ENCODE results near the gene CDC25C.
"Not testable (repeated sequence)": the region's sequence is repeated elsewhere in the genome, so short reads cannot be mapped to it uniquely, and the experiment has no call there.

CDC25C gene

GRCh38 chr5:138275379-138275782 lies 56.2 kb downstream of the CDC25C start:
- peak; percentile 40 for DNase-seq

- peak; percentile 56 for DNase-seq
Measured at GRCh38 chr5:138274189-138274853, 57.3 kb downstream of the CDC25C start, which contains the start of gene GFRA3. GFRA3 (minus strand) TSS chr5:138274621; CDS start chr5:138274424, 197 bp downstream.

- DNase-seq, result no peak
Measured at GRCh38 chr5:138273834-138274188, 57.8 kb downstream of the CDC25C start.

GRCh38 chr5:138272681-138273080 lies 58.9 kb downstream of the CDC25C start:
- DNase-seq, result no peak

- DNase-seq, result peak; percentile 25
Measured at GRCh38 chr5:138271281-138271680, 60.3 kb downstream of the CDC25C start.

GRCh38 chr5:138264183-138264582 lies 67.4 kb downstream of the CDC25C start:
- DNase-seq, result no peak

- no peak for DNase-seq
Measured at GRCh38 chr5:138263581-138263980, 68.0 kb downstream of the CDC25C start.

- DNase-seq, result no peak
Measured at GRCh38 chr5:138258704-138259292, 72.8 kb downstream of the CDC25C start.

- DNase-seq, result no peak
Measured at GRCh38 chr5:138257583-138257982, 74.0 kb downstream of the CDC25C start.

- DNase-seq, result no peak
Measured at GRCh38 chr5:138252944-138253343, 78.7 kb downstream of the CDC25C start.

GRCh38 chr5:138247800-138248199 lies 83.8 kb downstream of the CDC25C start:
- DNase-seq, result not testable (repeated sequence)

- no peak for DNase-seq
Measured at GRCh38 chr5:138246822-138247221, 84.8 kb downstream of the CDC25C start.

- DNase-seq, result no peak
Measured at GRCh38 chr5:138246334-138246733, 85.3 kb downstream of the CDC25C start.

GRCh38 chr5:138245717-138246116 lies 85.9 kb downstream of the CDC25C start:
- no peak for DNase-seq

- no peak for DNase-seq
Measured at GRCh38 chr5:138243794-138244193, 87.8 kb downstream of the CDC25C start.

GRCh38 chr5:138241688-138242571 lies 89.7 kb downstream of the CDC25C start:
- DNase-seq, result peak; percentile 65

GRCh38 chr5:138240650-138241385 lies 90.8 kb downstream of the CDC25C start:
- DNase-seq, result no peak

- DNase-seq, result no peak
Measured at GRCh38 chr5:138238034-138238433, 93.6 kb downstream of the CDC25C start.
